Epithelial cell of proximal tubule (primary cell): ENCODE data around the gene TMEM63A. TPM values are rescaled to one million over a fixed set of nuclear protein-coding genes. Genes with fewer than 3 reads are reported as not detected.

ENCODE experiments used
- DNase-seq: peaks from one replicate; pipeline ENCODE4 v3.0.0-alpha.2; 2011; ENCODE audit warnings: low read depth
- H3K4me3 ChIP-seq: 2 replicates; pipeline ENCODE4 v1.5.1; 2011; ENCODE audit warnings: low read depth, mild to moderate bottlenecking, low read length
- total RNA-seq: library from RNA; depleted of rRNA; stranded (reverse); fragments of >200 nt; gene quantifications from 2 replicates; pipeline ENCODE4 v1.2.3, GENCODE V29; 2015
- TF ChIP-seq, protein P1 (sequence below): conservative IDR thresholded peaks from 2 replicates; pipeline ENCODE4 v1.5.1; 2012; ENCODE audit warnings: low read depth, mild to moderate bottlenecking, low read length

TMEM63A gene
- total RNA-seq, 1 donor from 2014 or later: 19.5 TPM

- no peak overlapping the region for H3K4me3 ChIP-seq
- no peak for DNase-seq
- TF ChIP-seq, protein P1, sequence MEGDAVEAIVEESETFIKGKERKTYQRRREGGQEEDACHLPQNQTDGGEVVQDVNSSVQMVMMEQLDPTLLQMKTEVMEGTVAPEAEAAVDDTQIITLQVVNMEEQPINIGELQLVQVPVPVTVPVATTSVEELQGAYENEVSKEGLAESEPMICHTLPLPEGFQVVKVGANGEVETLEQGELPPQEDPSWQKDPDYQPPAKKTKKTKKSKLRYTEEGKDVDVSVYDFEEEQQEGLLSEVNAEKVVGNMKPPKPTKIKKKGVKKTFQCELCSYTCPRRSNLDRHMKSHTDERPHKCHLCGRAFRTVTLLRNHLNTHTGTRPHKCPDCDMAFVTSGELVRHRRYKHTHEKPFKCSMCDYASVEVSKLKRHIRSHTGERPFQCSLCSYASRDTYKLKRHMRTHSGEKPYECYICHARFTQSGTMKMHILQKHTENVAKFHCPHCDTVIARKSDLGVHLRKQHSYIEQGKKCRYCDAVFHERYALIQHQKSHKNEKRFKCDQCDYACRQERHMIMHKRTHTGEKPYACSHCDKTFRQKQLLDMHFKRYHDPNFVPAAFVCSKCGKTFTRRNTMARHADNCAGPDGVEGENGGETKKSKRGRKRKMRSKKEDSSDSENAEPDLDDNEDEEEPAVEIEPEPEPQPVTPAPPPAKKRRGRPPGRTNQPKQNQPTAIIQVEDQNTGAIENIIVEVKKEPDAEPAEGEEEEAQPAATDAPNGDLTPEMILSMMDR: no peak
Measured at GRCh38 chr1:225844236-225845061, 37.7 kb downstream of the TMEM63A start.

GRCh38 chr1:225843426-225843795 lies 38.8 kb downstream of the TMEM63A start:
- TF ChIP-seq, protein P1: no peak
- no peak for DNase-seq
- no peak overlapping the region for H3K4me3 ChIP-seq

- TF ChIP-seq, protein P1: no peak
- no peak overlapping the region for H3K4me3 ChIP-seq
Measured at GRCh38 chr1:225842788-225843425, 39.3 kb downstream of the TMEM63A start.

DNA sequence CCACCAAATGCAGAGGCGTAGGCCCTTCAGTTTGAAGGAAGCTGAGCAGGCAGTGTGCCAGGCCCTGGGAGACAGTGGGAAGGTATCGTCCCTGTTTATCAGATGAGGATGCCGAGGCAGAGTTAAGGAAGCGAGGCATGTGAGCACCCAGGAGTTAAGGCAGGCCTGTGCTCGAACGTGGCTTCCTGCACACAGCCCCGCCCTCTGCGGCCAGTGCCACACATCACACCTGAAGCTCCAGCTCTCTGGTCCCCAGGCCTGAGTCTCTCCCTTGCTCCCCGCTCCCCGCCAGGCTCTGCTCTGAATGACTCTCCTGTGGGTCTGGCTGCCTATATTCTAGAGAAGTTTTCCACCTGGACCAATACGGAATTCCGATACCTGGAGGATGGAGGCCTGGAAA lies 40.1 kb downstream of the TMEM63A start:
- no peak for DNase-seq
- H3K4me3 ChIP-seq: no peak overlapping the region
- TF ChIP-seq, protein P1: no peak

More at GRCh38 chr1:225842788-225843425, 39.3 kb downstream of the TMEM63A start:
- DNase-seq: no peak

DNA sequence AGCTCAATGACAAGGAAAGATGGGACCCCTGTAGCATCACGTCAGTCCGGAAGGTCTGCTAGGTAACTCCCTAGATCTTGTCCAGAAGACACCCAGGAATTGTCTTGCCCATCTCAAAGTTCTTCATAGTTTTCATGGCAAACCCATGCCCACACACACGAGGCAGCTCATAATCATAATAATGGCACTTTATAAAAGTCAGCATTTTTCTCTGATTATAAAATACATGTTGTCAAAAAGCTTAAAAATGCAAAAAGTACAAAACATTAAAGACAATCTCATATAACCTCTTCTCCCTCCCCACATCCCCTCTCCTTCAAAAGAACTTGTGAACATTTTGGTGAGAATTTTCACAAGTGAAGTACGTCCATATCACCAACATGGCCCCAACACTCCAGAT lies 41.5 kb downstream of the TMEM63A start:
- no peak overlapping the region for H3K4me3 ChIP-seq
- TF ChIP-seq, protein P1: no peak
- no peak for DNase-seq

DNA sequence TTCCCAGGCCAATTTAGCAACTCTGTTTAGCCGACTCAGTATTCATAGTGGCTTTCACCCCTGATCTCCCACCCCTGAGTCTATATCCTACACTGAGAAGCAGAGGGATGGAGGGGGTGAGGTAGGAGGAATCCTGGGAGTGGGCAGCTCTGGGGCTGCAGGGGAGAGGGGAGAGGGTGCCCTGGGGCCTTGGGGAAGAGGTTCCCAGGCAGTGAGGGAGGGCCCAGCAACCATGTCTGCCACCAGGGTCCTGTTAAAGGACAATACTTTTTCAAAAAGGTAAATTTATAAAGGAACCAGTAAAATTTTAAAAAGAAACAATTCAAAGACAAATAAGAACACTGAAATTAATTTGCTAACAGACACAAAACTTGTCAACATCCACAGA lies 42.0 kb downstream of the TMEM63A start:
- no peak overlapping the region for H3K4me3 ChIP-seq
- no peak for DNase-seq
- TF ChIP-seq, protein P1: no peak
